Fibroblast of lung (primary cell): ENCODE data around the gene CASP10. TPM values are rescaled to one million over a fixed set of nuclear protein-coding genes. Genes with fewer than 3 reads are reported as not detected.

Source experiments
- DNase-seq, 2 donors: peaks; one replicate each; pipeline versions ENCODE4 v3.0.0 to v3.0.0-alpha.2; 2010; ENCODE audit warnings: low read depth in 2 of 2
- H2AFZ ChIP-seq: 2 replicates; pipeline ENCODE4 v1.5.1; 2012; ENCODE audit warnings: low read length, control low read depth, inconsistent platforms
- H3K27ac ChIP-seq: 2 replicates; pipeline ENCODE4 v1.5.1; 2011; ENCODE audit warnings: low read length, control low read depth; ENCODE audit not compliant: insufficient read depth
- H3K27me3 ChIP-seq: 2 replicates; pipeline ENCODE4 v1.5.1; 2011; ENCODE audit warnings: mild to moderate bottlenecking, low read length; ENCODE audit not compliant: control insufficient read depth, insufficient read depth
- H3K36me3 ChIP-seq: 2 replicates; pipeline ENCODE4 v1.5.1; 2011; ENCODE audit warnings: low read length; ENCODE audit not compliant: control insufficient read depth, insufficient read depth
- H3K4me1 ChIP-seq: 2 replicates; pipeline ENCODE4 v1.5.1; 2011; ENCODE audit warnings: low read length; ENCODE audit not compliant: control insufficient read depth, insufficient read depth; ENCODE audit errors: extremely low read depth
- H3K4me2 ChIP-seq: 2 replicates; pipeline ENCODE4 v1.5.1; 2011; ENCODE audit warnings: low read length, control low read depth; ENCODE audit not compliant: insufficient read depth; ENCODE audit errors: extremely low read depth
- H3K4me3 ChIP-seq, 4 experiments: fragments of 200-600 bp in 1 of 4; sonication (generic) in 1 of 4; replicated peaks in 1 of 4; 2 replicates each; pipeline ENCODE4 v1.5.1; 2011 to 2016; ENCODE audit warnings: low read length in 4 of 4, low read depth in 3 of 4, mild to moderate bottlenecking in 3 of 4, control low read depth in 2 of 4, inconsistent platforms in 1 of 4, mixed read lengths in 1 of 4; ENCODE audit not compliant: insufficient read depth in 1 of 4; ENCODE audit errors: control extremely low read depth in 1 of 4
- H3K79me2 ChIP-seq: 2 replicates; pipeline ENCODE4 v1.5.1; 2012; ENCODE audit warnings: mild to moderate bottlenecking, low read length, inconsistent platforms; ENCODE audit not compliant: control insufficient read depth, insufficient read depth
- H3K9ac ChIP-seq: 2 replicates; pipeline ENCODE4 v1.5.1; 2011; ENCODE audit warnings: mild to moderate bottlenecking, low read length, control low read depth; ENCODE audit not compliant: insufficient read depth
- H3K9me3 ChIP-seq: 2 replicates; pipeline ENCODE4 v1.5.1; 2012; ENCODE audit warnings: low read depth, low read length; ENCODE audit not compliant: control insufficient read depth, insufficient read depth
- H4K20me1 ChIP-seq: 2 replicates; pipeline ENCODE4 v1.5.1; 2011; ENCODE audit warnings: low read length; ENCODE audit not compliant: control insufficient read depth, insufficient read depth; ENCODE audit errors: extremely low read depth
- CTCF ChIP-seq, 2 donors: IDR thresholded peaks in 1 of 2; conservative IDR thresholded peaks in 1 of 2; 1 replicate in 1 of 2; 2 replicates in 1 of 2; pipeline ENCODE4 v1.5.1; 2011 to 2012; ENCODE audit warnings: low read length in 2 of 2, control low read depth in 1 of 2, inconsistent platforms in 1 of 2, low read depth in 1 of 2, mild to moderate bottlenecking in 1 of 2
- EZH2 ChIP-seq: IDR thresholded peaks from 2 replicates; pipeline ENCODE4 v1.5.1; 2012; ENCODE audit warnings: low read length, control low read depth, mild to moderate bottlenecking; ENCODE audit errors: missing control alignments
- polyA plus RNA-seq, 2 donors: library from polyadenylated mRNA; depleted of rRNA in 1 of 2; stranded (reverse) in 1 of 2; unstranded in 1 of 2; fragments of >200 nt; gene quantifications; 2 replicates each; pipeline ENCODE4 v1.2.1, GENCODE V29; 2011 to 2012; ENCODE audit warnings: missing spikeins in 1 of 2
- total RNA-seq: library from RNA; depleted of rRNA; stranded (reverse); fragments of >200 nt; gene quantifications from 2 replicates; pipeline ENCODE4 v1.2.1, GENCODE V29; 2014

Gene CASP10
- total and polyA plus RNA-seq, 2 donors (not counting 1 experiment from before 2014, with no cell fraction given), result 5.5 to 8.1 TPM

GRCh38 chr2:201151127-201151981, 31.6 kb upstream of the CASP10 start:
- peaks cover 2% of the 10 kb centered on the region for H3K79me2 ChIP-seq
- peak overlapping the region; percentile 42 for H3K4me2 ChIP-seq
- H3K4me3 ChIP-seq, result peak overlapping the region in 2 of 4 experiments; percentile 3 to 15
- H3K36me3 ChIP-seq, result peaks cover 3% of the 10 kb centered on the region
- H3K9me3 ChIP-seq, result no peaks in the 10 kb centered on the region
- peaks cover 25% of the 10 kb centered on the region for H3K4me1 ChIP-seq
- peak overlapping the region; percentile 69 for H3K27ac ChIP-seq
- no peak overlapping the region for H2AFZ ChIP-seq
- peak overlapping the region; percentile 8 for H3K9ac ChIP-seq
- DNase-seq, result peak; percentile 67 to 93
- no peak for TF ChIP-seq EZH2
- TF ChIP-seq CTCF (conservative IDR thresholded peaks at IDR 0.05 in 1 of 2, IDR thresholded peaks at IDR 0.05 in 1 of 2; ENCODE audit: low read depth in 1 of 2, low read length in 2 of 2), result no peak
- H4K20me1 ChIP-seq, result no peaks in the 10 kb centered on the region
- H3K27me3 ChIP-seq, result no peaks in the 10 kb centered on the region

GRCh38 chr2:201152517-201152916, 30.4 kb upstream of the CASP10 start:
- H2AFZ ChIP-seq, result no peak overlapping the region
- TF ChIP-seq EZH2 (no peak), CTCF (conservative IDR thresholded peaks at IDR 0.05 in 1 of 2, IDR thresholded peaks at IDR 0.05 in 1 of 2; ENCODE audit: low read depth in 1 of 2, low read length in 2 of 2) (no peak)
- H3K4me2 ChIP-seq, result no peak overlapping the region
- H3K79me2 ChIP-seq, result peaks cover 2% of the 10 kb centered on the region
- no peaks in the 10 kb centered on the region for H3K9me3 ChIP-seq
- no peak for DNase-seq
- H4K20me1 ChIP-seq, result no peaks in the 10 kb centered on the region
- no peak overlapping the region for H3K4me3 ChIP-seq
- H3K4me1 ChIP-seq, result peaks cover 25% of the 10 kb centered on the region
- peak overlapping the region; percentile 69 for H3K27ac ChIP-seq
- no peaks in the 10 kb centered on the region for H3K27me3 ChIP-seq
- H3K36me3 ChIP-seq, result peaks cover 5% of the 10 kb centered on the region
- H3K9ac ChIP-seq, result no peak overlapping the region

- no peak overlapping the region for H3K4me3 ChIP-seq
- H3K27me3 ChIP-seq, result no peaks in the 10 kb centered on the region
- H3K9me3 ChIP-seq, result no peaks in the 10 kb centered on the region
- H3K4me1 ChIP-seq, result peaks cover 30% of the 10 kb centered on the region
- H3K27ac ChIP-seq, result no peak overlapping the region
- peaks cover 5% of the 10 kb centered on the region for H3K36me3 ChIP-seq
- TF ChIP-seq CTCF (conservative IDR thresholded peaks at IDR 0.05 in 1 of 2, IDR thresholded peaks at IDR 0.05 in 1 of 2; ENCODE audit: low read depth in 1 of 2, low read length in 2 of 2) (no peak), EZH2 (no peak)
- H3K4me2 ChIP-seq, result no peak overlapping the region
- H3K79me2 ChIP-seq, result peaks cover 2% of the 10 kb centered on the region
- no peak for DNase-seq
- H2AFZ ChIP-seq, result no peak overlapping the region
- H3K9ac ChIP-seq, result no peak overlapping the region
- H4K20me1 ChIP-seq, result no peaks in the 10 kb centered on the region
Observed at GRCh38 chr2:201152999-201153815, 29.7 kb upstream of the CASP10 start.
